ENCODE results near the gene NXPH3.

NXPH3 gene

DNA sequence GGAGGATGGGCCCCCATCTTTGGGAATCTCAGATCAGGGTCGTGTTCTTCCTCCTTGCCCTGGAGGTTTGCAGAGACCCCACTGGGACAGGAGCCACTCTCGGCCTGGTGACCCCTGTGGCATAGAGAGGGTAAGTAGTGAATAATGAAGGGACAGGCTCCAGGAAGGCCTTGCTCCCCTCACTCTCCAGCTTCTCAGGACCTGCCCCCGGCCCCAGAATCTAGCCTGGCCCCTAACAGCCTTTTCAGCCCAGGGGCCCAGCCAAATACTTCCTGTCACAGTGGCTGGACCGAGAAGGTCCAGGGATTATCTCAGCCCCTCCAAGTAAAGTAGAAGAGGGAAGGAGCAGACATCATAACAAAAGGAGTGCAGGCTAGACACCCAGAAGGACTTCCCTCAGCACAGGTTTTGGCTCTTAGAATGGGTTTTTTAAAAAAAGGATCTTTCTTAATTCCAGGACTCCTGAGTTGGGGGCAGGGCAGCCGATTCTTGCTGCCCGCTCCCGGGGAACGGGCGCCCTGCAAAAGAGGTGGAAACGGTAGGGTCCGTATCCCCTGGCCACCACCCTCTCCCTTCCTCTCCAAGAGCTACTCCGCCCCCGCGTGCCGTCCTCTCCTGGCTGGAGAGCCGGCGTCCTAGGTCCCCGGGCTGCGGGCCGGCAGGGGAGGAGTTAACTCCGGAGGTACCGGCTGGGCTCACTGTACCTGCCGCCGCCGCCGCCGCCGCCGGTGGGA is 559 bp upstream of the NXPH3 start:
- no peak for DNase-seq (ENCODE audit: extremely low read depth in 1 of 2, low read depth in 1 of 2)

DNA sequence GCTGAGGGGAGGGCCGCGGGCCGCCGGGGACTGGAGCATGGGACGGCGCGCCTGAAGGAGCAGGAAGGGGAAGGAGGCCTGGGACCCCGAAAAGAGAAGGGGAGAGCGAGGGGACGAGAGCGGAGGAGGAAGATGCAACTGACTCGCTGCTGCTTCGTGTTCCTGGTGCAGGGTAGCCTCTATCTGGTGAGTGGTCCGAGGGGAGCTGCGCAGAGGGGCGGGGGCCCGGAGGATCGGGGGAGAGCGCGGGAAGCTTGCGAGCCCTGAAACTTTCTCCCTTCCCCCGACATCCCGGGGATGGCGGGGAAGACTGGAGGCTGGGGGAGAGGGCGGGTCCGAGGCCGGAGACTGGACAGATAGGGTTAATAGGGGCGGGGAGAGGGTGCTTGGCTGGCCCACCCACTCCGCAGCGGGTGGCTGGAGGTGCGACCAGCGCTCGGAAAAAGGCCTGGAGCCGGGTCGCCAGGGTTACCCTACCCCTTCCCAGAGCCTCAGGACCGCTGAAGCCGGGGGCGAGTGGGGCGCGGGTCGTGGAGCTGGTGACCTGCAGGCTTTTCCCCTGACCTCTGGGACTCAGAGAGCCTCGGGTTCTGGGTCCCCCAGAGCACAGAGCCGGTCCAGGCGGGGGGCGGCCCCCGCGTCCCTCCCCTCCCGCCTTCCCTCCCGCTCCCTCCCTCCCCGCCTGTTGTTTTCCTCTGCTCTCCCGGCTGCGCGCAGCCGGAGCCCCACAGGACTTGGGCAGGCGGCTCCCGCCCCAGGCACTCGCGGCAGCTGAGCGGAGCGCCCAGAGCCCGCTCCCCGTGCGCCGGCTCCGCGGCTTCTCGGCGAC is 631 bp downstream of the NXPH3 start:
- no peak for DNase-seq (ENCODE audit: extremely low read depth in 1 of 2, low read depth in 1 of 2)

DNA sequence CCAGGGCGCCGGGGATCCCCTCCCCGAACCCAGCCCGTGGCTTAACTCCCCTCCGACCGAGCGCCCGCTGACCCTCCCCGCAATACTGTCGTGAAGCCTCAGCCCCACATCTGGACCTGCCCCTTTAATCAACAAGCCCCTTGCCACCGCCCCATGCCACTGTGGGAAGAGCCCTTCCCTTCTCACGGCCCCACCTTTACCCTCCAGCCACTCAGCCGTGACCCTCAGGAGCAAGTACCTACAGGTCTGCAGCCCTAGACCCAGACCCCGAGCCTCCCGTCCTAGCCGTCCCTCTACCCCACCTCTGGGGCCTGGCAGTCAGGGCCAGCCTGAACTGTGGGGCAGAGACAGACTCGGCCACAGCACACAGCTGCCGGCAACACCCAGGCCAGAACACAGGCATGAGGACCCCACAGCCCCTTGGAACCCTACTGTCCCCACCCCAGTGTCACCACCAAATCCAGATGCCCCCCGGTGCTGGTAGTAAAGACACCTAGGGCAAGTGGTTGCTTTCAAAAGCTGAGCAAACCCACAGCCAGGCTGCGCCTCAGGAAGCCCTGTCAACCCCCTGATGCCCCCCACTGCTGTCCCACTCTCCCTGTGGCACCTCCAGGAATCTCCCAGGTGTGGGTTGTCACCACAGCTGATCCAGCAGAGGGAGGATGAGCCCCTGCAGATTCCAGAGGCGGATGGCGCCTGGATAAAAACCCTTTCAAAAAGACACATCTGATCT is 1.4 kb downstream of the NXPH3 start:
- DNase-seq (ENCODE audit: extremely low read depth in 1 of 2, low read depth in 1 of 2), result no peak

DNA sequence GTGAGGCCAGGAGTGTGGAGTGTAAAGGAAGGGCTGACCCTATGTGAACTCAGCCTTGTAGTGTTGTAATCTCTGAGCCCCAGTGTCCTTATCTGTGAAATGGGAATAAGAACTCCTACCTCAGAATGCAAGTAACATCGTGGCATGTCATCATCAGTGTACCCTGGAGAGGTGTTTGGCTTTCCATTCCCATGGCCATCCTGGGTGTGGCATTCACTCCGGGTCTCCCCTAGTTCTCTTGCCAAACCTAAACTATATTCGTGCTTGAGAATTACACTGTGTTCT is 1.9 kb downstream of the NXPH3 start:
- DNase-seq (ENCODE audit: extremely low read depth in 1 of 2, low read depth in 1 of 2), result no peak

DNA sequence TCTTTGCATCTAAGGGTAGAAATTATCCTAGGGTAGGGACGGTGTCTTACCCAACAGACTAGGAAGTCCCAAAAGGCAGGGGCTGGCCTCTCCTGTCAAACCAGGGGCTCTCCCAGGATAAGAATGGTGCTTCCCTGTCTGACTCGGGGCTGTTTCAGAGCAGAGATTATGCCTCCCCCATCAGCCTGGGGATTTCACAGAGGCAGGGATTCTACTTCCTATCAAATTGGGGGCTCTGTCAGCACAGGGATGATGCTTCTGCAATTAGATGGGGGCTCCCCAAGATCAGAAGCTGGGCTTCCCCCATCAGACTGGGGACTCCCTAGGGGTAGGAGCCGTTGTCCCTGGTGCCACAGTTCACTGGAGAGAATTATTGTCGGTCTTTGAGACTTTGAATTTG is 2.3 kb downstream of the NXPH3 start:
- DNase-seq (ENCODE audit: extremely low read depth in 1 of 2, low read depth in 1 of 2), result no peak

DNA sequence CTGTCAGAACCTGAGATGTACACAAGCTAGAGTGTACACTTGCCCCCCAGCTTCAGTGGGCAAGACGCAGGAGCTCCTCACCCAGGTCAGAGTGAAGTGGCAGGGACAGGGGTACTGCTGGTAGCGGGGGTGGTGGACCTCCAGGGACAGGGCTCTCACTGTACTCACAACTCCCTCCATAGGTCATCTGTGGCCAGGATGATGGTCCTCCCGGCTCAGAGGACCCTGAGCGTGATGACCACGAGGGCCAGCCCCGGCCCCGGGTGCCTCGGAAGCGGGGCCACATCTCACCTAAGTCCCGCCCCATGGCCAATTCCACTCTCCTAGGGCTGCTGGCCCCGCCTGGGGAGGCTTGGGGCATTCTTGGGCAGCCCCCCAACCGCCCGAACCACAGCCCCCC is 2.7 kb downstream of the NXPH3 start:
- no peak for DNase-seq (ENCODE audit: extremely low read depth in 1 of 2, low read depth in 1 of 2)

DNA sequence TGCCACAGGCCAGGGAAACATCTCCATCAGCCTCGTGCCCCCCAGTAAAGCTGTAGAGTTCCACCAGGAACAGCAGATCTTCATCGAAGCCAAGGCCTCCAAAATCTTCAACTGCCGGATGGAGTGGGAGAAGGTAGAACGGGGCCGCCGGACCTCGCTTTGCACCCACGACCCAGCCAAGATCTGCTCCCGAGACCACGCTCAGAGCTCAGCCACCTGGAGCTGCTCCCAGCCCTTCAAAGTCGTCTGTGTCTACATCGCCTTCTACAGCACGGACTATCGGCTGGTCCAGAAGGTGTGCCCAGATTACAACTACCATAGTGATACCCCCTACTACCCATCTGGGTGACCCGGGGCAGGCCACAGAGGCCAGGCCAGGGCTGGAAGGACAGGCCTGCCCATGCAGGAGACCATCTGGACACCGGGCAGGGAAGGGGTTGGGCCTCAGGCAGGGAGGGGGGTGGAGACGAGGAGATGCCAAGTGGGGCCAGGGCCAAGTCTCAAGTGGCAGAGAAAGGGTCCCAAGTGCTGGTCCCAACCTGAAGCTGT is 3.4 kb downstream of the NXPH3 start:
- DNase-seq (ENCODE audit: extremely low read depth in 1 of 2, low read depth in 1 of 2), result no peak

DNA sequence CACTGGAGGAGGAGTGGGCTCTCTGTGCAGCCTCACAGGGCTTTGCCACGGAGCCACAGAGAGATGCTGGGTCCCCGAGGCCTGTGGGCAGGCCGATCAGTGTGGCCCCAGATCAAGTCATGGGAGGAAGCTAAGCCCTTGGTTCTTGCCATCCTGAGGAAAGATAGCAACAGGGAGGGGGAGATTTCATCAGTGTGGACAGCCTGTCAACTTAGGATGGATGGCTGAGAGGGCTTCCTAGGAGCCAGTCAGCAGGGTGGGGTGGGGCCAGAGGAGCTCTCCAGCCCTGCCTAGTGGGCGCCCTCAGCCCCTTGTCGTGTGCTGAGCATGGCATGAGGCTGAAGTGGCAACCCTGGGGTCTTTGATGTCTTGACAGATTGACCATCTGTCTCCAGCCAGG is 3.9 kb downstream of the NXPH3 start:
- no peak for DNase-seq (ENCODE audit: extremely low read depth in 1 of 2, low read depth in 1 of 2)

DNA sequence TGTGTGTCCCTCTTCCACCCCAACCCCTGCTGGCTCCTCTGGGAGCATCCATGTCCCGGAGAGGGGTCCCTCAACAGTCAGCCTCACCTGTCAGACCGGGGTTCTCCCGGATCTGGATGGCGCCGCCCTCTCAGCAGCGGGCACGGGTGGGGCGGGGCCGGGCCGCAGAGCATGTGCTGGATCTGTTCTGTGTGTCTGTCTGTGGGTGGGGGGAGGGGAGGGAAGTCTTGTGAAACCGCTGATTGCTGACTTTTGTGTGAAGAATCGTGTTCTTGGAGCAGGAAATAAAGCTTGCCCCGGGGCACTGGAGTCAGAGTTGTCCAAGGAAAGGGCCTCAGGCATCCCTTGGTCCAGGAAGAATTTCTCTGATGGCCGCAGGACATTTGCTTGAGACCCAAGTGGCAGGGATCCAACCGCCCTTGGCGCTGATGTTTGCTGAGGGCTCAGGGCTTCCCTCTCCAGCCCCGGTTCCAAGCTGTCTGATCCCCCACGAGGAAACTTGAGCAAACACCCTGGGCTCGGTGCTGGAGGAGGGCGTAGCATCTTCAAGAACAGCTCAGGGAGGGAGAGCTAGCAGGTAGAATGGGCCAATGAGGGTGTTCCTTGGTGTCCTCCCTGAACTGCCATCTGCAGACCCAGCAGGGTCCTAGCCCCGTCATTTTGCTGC is 4.5 kb downstream of the NXPH3 start:
- no peak for DNase-seq (ENCODE audit: extremely low read depth in 1 of 2, low read depth in 1 of 2)

DNA sequence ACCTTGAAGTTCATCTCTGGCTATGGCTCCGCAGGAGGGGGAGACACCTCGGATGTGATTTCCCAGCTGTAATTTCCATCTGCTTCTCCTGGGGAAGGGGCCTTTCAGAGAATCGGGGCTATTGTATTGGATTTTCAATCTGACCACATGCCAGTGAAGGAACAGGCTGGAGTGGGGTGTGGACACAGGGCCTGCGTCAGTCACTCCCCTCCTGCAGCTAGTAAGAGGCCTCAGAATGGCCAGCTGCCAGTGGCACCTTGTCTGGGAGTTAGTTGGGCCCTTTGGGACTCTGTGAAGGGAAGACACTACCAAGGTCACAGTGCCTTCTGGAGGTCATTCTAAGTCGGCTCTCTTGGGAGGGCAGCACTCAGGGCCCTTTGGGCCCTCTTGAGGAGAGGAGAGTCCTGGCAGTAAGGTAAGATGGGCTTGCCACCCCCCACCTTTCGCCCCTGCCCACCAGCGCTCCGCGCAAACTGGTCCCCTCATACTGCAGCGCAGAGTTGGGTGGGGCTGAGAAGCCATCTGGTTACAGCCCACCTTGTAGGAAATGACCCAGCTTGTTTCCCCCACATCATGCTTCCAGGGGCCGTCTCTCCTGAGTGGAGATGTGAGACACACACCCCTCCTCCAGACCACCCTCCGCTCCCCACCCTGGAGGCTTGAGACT is 5.4 kb downstream of the NXPH3 start:
- no peak for DNase-seq (ENCODE audit: extremely low read depth in 1 of 2, low read depth in 1 of 2)

DNA sequence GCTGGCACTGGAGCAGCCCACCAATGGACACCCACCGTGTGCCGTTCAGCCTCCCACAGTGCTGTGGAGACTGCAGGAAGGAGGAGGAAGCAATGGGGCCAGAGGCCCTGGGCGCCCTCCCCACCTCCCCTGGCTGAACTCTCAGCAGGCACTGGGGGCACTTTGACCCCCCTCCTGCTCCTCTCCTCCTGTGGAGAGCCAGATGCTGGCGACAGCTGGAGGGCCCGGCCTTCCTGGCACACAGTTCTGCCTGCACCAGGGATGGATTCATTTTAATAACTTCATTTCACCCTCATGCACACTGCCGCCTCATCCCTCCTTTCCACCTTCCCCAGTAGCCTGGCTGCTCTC is 6.0 kb downstream of the NXPH3 start:
- no peak for DNase-seq (ENCODE audit: extremely low read depth in 1 of 2, low read depth in 1 of 2)

DNA sequence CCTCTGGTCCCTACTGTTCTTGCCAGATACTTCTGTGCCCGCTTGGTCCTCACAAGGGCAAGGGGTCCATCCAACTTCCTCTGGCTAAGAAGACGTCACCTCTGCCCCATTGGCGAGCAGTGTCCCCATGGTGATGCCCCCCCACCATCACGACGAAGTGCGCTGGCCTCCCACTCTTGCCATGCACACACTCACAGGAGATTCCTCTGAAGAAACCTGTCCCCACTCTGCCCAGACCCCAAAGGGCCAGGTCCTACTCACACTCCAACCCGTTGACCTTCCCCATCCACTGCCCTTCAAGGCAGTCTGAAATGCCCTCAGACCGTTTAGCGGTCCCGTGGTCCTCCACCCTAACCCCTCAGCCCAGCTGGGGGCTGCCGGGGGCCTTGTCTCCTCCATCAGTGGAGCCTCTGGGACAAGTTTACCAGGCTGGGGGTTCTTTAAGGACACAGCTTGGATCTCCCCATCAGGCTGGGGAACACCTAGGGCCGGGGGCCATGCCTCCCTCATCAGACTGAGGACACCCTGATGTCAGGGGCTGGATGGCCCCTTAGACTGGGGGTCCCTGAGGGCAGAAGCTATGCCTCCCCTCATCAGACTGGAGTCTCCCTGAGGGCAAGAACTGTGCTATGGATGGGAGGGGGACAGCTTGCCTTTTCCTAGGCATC is 6.5 kb downstream of the NXPH3 start:
- DNase-seq (ENCODE audit: extremely low read depth in 1 of 2, low read depth in 1 of 2), result no peak

DNA sequence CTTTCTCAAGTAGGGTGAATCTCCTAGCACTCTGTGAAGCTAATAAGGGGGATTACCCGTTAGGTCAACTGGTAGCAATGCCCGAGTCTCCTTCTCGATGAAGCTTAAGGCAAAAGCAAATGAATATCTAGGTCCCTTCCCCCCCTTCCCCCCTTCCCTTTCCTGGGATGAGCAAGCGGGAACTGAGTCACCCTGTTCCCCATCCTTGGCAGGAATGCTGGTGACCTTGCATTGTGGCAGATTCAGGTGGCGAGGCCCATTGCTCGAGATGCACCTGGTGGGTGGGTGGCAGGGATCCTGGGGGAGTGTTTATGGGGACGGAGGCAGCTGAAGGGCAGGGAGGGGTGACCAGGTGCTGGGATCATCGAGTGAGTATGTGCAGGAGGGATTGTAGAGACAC is 7.1 kb downstream of the NXPH3 start:
- DNase-seq (ENCODE audit: extremely low read depth in 1 of 2, low read depth in 1 of 2), result no peak

DNA sequence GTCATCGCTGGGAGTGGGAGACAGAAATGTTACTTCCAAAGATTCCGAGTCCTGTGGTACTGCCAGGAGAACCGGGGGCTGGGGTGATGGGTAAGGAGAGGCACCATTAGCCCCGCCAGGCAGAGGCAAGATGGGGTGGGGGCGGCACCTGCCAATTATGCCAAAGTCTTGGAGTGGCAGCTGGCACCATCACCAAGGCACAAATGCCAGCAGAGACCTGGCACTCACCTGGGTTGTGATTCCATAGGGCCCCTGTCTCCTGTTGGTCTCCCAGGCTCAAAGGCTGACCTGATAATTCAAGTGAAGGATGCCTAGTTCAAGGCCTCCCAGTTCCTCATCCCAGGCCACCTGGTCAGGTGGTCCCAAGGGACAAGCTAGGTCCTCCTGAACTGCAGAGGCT is 7.6 kb downstream of the NXPH3 start:
- no peak for DNase-seq (ENCODE audit: extremely low read depth in 1 of 2, low read depth in 1 of 2)

DNA sequence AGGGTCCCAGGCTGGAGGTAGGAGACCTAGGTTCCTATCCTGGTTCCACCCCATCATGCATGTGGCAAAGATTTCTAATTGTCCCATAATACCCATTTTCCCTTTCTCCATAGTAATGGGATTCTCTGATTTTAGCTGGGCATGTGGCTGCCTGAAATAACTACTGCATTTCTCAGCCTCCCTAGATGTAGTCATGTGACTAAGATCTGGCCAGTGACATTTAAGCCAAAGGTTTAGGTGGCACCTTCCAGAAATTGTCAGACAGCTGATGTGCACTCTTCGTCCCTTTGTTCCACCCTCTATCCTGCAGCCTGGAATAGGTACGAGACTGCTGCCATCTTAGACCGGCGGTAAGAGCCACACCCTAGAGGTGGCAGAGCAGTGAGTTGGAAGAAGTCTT is 8.2 kb downstream of the NXPH3 start:
- no peak for DNase-seq (ENCODE audit: extremely low read depth in 1 of 2, low read depth in 1 of 2)

DNA sequence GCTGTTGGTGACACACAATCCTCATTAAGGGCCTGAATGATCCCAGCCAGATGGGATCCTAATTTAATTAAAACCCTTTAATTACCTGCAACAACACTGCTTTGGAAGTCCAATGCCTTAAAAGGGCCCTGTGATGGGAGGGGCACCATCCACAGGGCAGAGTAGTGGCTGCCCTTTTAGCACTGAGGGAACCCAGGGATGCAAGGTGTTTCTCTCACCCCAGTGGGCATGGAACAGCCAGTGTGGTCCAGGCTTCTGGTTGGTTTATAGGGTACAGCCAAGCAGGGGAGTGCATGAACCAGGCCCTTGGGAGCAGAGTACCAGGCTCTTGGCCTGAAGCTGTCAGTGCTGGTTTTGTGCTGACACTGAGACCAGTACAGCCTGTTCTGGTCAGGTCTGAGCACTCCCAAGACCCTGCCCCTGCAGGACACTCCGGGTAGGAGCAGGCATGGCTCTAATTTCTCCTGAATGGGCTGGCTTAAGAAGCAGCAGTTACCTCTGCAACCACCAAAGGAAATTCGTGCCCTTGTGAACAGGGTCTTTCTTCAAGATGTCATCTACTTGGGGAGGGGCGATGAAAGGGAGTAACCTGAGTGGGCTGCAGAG is 9.9 kb downstream of the NXPH3 start:
- DNase-seq (ENCODE audit: extremely low read depth in 1 of 2, low read depth in 1 of 2), result no peak

DNA sequence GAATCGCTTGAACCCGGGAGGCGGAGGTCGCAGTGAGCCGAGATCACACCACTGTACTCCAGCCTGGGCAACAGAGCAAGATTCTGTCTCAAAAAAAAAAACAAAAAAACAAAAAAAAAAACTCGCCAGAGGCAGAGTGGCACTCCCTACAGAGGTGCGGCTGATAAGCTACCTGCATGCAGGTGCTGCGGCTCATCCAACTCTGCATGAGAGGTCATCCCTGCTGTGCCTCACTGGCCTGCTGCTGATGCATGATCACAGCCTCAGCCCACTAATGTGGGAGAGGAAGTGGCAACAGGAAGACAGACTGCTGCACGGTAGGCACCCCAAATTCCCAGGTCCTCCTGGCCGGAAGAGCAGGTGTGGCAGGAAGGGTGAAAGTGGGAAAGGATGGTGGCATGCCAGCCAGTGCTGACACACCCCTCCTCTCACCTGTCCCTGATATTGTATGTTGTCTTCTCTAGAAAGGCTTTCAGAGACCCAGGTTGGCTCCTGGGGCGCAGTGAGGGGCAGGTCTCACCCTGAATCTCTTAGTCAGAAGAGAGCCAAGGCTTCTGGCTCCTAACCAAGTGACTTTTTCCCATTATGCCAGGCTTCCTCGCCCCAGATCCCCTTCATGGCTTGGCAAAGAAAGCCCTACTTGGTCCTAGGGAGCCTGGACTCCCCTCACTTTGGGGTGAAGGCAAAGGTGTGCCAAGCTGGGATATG is 11.8 kb downstream of the NXPH3 start:
- no peak for DNase-seq (ENCODE audit: extremely low read depth in 1 of 2, low read depth in 1 of 2)

DNA sequence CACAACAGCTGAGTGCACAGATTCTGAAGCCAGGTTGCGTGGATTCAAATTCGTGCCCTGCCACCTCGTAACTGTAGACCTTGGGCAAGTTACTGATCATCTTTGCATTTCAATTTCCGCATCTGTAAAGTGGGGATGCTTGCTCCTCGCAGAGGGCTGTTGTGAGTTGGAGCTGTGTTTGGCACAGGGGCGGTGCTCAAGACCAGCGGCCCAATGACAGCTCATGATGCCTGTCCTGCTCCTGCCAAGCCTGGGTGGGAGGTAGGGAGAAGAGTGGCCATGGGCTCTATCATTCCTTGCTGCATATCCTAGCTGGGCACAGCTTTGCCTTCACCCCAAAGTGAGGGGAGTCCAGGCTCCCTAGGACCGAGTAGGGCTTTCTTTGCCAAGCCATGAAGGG is 12.6 kb downstream of the NXPH3 start:
- DNase-seq (ENCODE audit: extremely low read depth in 1 of 2, low read depth in 1 of 2), result no peak

Measured in stimulated activated CD8-positive, alpha-beta memory T cell treated with anti-CD3 and anti-CD28 coated beads, Interleukin-7, amount 100 ng/mL, for 48 hours (primary cell).